ENCODE results near the gene SNAI3.

SNAI3 gene

GRCh38 chr16:88631920-88632586, 54.3 kb downstream of the SNAI3 start:
- no peak for DNase-seq

GRCh38 chr16:88631384-88631783, 54.9 kb downstream of the SNAI3 start:
- DNase-seq: no peak

GRCh38 chr16:88630941-88631340, 55.4 kb downstream of the SNAI3 start:
- DNase-seq: no peak

- no peak for DNase-seq
Measured at GRCh38 chr16:88630433-88630832, 55.9 kb downstream of the SNAI3 start.

- no peak for DNase-seq
Measured at GRCh38 chr16:88629835-88630234, 56.5 kb downstream of the SNAI3 start.

GRCh38 chr16:88628512-88628974, 57.8 kb downstream of the SNAI3 start:
- no peak for DNase-seq
